Inflammatory macrophage (primary cell): ENCODE data around the gene RNF212B.
A peak's percentile ranks its signal among the peaks of the same experiment; 100 is the strongest.
"Not testable (repeated sequence)": the region's sequence is repeated elsewhere in the genome, so short reads cannot be mapped to it uniquely, and the experiment has no call there.

Experiments used
- DNase-seq, 2 donors: peaks; one replicate each; pipeline ENCODE4 v3.0.0-alpha.2; 2020 to 2022
- total RNA-seq, 18 experiments: gene quantifications; one replicate each; lab custom pipeline; 2026; ENCODE audit warnings: mixed read lengths in 6 of 18, inconsistent platforms in 2 of 18; lab: John Stamatoyannopoulos, UW

The RNF212B gene
- 0 to 0.25 (median 0.09) reads per million in 18 experiments for total RNA-seq

- peak; percentile 90 to 96 for DNase-seq
Measured at GRCh38 chr14:23237772-23238594, at the start of gene RNF212B. Gene RNF212B (plus strand): TSS chr14:23237936. CDS start chr14:23240346, 2,410 bp downstream.

DNA sequence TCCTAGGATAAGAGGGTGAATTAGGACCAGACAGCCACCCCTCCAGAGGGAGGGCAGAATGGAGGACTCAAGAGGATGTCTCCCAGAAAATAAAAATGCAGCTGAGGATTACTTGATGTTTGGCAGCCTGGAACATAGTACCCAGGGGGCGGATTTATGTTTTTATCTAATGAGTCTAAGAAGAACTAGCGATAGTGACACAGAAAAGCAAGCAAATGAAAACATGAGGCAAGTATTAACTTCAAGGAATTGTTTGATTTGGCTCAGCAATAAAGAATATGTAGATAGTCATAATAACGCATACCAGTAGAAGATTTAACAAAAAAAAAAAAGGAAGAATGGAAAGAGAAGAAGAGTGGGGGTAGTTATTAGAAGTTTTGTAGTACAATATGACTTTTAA lies 44.3 kb upstream of the RNF212B start:
- no peak for DNase-seq

DNA sequence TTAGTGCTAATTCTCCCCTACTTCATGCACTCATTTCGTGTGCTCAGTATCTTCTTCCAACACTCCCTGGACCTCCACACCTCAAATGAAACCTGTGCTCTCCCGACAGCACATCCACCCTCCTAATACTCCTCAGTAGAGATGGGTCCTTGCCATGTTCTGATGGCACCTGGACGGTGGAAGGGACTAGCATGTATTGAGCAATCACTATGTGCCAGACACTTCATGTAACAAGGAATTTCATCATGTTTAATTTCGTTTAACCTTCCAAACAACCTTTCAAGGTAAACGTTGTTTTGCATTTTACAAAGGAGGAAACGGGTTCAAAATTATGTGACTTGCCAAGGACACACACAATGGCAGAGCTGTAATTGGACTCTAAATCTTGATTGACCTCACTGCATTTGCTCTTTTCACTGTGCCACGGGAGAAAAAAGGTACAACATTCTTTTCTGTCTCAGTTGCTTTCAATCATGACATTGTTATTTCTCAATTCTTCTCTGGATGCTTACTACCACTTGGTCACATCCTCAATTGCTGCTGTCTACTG lies 42.1 kb upstream of the RNF212B start:
- no peak for DNase-seq

DNA sequence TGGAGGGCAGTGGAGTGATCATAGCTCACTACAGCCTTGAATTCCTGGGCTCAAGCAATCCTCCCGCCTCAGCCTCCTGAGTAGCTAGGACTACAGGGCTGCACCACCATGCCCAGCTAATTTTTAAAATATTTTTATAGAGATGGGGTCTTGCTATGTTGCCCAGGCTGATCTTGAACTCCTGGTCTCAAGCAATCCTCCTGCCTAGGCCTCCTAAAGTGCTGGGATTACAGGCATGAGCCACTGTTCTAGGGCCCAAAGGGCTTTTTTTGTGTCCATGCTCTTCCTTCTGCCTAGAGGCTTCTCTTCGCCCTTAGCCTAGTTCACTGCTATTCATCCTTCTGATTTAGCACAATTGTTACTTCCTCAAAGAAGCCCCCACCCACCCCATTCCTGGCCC lies 41.2 kb upstream of the RNF212B start:
- DNase-seq = not testable (repeated sequence)

- DNase-seq = not testable (repeated sequence)
Measured at GRCh38 chr14:23199141-23199540, 38.6 kb upstream of the RNF212B start.

DNA sequence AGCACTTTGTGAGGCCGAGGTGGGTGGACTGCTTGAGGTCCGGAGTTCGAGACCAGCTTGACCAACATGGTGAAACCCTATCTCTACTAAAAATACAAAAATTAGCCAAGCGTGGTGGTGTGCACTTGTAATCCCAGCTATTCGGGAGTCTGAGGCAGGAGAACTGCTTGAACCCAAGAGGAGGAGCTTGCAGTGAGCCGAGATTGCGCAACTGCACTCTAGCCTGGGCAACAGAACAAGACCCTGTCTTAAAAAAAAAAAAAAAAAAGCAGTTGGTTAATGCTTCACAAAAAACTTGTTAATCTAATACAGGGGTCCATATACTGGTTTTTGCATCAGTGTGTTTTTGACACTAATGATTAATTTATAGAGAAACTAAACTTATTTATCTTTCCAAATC lies 35.7 kb upstream of the RNF212B start:
- DNase-seq = no peak

GRCh38 chr14:23206422-23207145 lies 31.2 kb upstream of the RNF212B start:
- DNase-seq = no peak

GRCh38 chr14:23207146-23207540 lies 30.6 kb upstream of the RNF212B start:
- DNase-seq = no peak

DNA sequence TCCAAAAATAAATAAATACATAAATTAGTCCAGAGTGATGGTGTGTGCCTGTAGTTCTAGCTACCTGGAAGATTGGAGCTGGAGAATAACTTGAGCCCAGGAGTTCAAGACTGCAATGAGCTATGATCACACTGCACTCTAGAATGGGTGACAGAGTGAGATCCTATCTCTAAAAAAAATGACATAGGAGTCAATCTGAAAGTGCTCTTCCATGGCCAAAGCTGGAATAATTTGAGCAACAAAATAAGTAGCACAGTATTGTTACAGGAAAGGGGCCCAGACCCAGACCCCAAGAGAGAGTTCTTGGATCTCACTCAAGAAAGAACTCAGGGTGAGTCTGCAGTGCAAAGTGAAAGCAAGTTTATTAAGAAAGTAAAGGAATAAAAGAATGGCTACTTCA lies 29.4 kb upstream of the RNF212B start:
- DNase-seq = no peak

DNA sequence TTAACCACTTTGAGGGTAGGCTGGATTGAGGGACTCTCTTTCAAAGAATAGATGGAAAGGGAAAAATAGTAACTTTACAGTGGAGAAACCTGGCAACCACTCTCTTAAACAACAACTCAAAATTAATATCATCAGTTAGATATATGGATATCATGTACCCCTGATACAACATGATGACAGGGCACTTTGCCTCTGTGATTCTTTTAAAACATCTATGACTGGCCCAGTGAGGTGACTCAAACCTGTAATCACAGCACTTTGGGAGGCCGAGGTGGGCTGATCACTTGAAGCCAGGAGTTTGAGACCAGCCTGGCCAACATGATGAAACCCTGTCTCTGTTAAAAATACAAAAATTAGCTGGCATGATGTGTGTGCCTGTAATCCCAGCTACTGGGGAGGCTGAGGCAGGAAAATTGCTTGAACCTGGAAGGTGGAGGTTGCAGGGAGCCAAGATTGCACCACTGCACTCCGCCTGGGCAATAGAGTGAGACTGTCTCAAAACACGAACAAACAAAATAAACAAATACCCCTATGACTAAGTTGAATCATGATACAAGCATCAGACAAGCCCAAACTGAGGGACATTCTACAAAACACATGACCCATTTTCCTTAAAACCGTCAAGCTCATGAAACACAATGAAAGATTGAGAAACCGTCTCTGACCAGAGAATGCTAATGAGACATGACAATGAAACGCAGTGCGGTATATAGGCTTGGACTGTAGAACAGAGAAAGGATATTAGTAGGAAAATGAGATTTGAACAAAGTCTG lies 27.9 kb upstream of the RNF212B start:
- no peak for DNase-seq

GRCh38 chr14:23215421-23215820 lies 22.3 kb upstream of the RNF212B start:
- DNase-seq = no peak

- DNase-seq = peak in 1 of 2 donors; percentile 61
Measured at GRCh38 chr14:23217032-23218020, 20.4 kb upstream of the RNF212B start.

- DNase-seq = no peak
Measured at GRCh38 chr14:23219075-23219474, 18.7 kb upstream of the RNF212B start.

- DNase-seq = not testable (repeated sequence)
Measured at GRCh38 chr14:23224958-23225357, 12.8 kb upstream of the RNF212B start.

GRCh38 chr14:23227566-23227965 lies 10.2 kb upstream of the RNF212B start:
- no peak for DNase-seq

- peak in 1 of 2 donors; percentile 65 for DNase-seq
Measured at GRCh38 chr14:23228812-23229211, 8.9 kb upstream of the RNF212B start.

DNA sequence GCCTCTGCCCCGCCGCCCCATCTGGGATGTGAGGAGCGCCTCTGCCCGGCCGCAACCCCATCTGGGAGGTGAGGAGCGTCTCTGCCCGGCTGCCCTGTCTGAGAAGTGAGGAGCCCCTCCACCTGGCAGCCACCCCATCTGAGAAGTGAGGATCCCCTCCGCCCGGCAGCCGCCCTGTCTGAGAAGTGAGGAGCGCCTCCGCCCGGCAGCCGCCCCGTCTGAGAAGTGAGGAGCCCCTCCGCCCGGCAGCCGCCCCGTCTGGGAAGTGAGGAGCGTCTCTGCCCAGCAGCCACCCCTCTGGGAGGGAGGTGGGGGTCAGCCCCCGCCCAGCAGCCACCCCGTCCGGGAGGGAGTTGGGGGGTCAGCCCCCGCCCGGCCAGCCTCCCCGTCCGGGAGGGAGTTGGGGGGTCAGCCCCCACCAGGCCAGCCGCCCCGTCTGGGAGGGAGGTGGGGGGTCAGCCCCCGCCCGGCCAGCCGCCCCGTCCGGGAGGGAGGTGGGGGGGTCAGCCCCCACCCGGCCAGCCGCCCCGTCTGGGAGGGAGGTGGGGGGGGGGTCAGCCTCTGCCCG lies 5.4 kb upstream of the RNF212B start:
- not testable (repeated sequence) for DNase-seq

DNA sequence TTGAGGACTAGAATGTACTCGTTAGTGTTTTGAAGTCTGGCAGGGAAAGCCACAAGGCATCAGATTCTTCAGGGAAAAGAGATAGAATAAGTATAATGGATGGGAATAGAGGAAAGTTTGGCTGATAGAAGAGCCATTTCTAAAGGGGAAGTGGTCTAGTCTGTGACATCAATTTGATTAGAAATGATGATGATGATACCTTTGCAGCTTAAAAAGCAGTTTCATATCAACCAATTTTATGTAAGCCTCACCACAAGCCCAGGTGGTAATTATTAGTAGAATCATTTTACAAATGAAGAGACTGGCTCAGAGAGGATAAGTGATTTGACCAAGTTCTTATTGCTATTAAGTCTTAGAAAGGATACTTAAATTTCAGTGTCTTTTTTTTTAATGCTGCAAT lies 2.9 kb downstream of the RNF212B start:
- no peak for DNase-seq

DNA sequence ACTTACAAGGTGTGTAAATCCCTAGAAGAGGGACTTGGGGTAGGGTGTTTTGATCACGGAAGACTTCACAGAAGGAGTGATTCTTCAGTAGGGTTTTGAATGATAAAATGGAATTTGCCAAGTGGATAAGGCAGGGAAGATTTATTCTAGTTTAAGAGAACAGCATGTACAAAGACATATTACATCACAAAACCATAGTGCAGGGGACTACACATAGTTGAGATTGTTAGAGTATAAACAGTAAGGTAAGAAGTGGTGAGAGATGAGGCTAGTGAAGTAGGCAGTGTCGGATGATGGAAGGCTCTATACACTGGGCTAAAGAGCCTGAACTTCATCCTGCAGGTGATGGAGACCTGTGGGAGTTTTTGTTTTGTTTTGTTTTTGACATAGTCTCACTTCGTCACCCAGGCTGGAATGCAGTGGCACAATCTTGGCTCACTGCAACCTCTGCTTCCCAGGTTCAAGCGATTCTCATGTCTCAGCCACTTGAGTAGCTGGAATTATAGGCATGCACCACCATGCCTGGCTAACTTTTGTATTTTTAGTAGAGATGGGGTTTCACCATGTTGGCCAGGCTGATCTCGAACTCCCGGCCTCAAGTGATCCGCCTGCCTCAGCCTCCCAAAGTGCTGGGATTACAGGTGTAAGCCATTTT lies 3.5 kb downstream of the RNF212B start:
- not testable (repeated sequence) for DNase-seq

DNA sequence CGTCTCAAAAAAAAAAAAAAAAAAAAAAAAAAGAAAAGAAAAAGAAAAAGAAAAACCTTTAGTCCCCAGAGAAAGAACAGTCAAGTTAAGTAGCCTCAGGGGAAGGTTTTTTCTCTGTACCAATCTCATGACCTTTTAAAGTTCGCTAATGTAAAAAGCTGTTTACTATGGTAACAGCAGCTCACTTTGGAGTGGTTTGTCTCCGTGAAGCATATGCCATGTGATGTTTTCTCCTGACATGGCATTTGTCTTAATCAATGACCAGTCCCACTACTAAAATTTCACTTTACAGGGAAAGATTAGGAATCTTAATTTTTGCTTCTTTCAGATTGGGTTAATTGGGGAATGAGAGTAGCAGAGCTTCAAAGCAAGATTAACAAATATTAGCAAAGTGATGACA lies 4.3 kb downstream of the RNF212B start:
- DNase-seq = no peak

- DNase-seq = no peak
Measured at GRCh38 chr14:23243066-23243465, 5.3 kb downstream of the RNF212B start.
